ENCODE results near the gene IL36RN. TPM values are rescaled to one million over a fixed set of nuclear protein-coding genes. Genes with fewer than 3 reads are reported as not detected.

The IL36RN gene
- total RNA-seq, 1 donor: not detected

DNA sequence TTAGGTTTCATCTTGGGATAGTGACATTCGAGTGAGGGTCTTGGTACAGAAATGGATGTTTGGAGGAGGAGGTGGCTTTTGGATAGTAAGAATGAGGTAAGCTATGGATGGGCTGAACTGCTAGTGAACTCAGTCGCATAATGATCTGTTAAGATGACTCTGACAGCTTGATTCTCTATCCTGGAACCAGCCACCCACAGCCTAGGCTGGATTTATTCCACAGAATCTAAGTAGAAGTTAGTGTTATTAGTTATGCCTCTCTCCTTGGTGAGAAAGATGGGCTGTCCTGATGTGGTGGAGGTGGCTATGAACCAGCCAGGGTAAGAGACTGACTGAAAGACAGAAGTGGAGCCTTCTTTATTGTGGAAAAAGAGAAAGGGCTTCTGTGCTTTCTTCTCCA, 31.3 kb upstream of the IL36RN start:
- H3K4me3 ChIP-seq (ENCODE audit: low read depth, low read length): no peak overlapping the region
- DNase-seq (ENCODE audit: low read depth): no peak
- TF ChIP-seq, protein P1, sequence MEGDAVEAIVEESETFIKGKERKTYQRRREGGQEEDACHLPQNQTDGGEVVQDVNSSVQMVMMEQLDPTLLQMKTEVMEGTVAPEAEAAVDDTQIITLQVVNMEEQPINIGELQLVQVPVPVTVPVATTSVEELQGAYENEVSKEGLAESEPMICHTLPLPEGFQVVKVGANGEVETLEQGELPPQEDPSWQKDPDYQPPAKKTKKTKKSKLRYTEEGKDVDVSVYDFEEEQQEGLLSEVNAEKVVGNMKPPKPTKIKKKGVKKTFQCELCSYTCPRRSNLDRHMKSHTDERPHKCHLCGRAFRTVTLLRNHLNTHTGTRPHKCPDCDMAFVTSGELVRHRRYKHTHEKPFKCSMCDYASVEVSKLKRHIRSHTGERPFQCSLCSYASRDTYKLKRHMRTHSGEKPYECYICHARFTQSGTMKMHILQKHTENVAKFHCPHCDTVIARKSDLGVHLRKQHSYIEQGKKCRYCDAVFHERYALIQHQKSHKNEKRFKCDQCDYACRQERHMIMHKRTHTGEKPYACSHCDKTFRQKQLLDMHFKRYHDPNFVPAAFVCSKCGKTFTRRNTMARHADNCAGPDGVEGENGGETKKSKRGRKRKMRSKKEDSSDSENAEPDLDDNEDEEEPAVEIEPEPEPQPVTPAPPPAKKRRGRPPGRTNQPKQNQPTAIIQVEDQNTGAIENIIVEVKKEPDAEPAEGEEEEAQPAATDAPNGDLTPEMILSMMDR (IDR thresholded peaks at IDR 0.05; ENCODE audit: insufficient read depth, low read depth, low read length): no peak

DNA sequence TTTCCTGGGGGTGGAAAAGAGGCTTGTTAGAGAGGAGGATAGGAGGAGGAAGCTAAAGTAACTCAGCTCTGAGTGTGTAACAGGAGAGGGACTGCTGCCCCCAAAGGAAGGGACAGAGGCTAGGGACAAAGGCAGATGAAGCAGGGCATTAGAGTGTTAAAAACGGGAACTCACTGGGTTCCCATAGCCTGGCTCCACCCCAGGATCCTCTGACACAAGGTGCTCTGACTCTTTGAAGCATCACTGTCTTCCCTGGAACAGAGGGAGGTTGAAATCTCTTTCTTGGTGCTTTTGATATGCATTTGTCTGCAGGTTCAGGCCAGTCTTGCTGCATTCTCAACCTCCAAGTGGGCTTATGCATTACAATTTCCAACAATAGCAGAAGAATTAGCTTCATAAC, 30.9 kb upstream of the IL36RN start:
- no peak overlapping the region for H3K4me3 ChIP-seq (ENCODE audit: low read depth, low read length)
- TF ChIP-seq, protein P1 (IDR thresholded peaks at IDR 0.05; ENCODE audit: insufficient read depth, low read depth, low read length): no peak
- DNase-seq (ENCODE audit: low read depth): no peak

DNA sequence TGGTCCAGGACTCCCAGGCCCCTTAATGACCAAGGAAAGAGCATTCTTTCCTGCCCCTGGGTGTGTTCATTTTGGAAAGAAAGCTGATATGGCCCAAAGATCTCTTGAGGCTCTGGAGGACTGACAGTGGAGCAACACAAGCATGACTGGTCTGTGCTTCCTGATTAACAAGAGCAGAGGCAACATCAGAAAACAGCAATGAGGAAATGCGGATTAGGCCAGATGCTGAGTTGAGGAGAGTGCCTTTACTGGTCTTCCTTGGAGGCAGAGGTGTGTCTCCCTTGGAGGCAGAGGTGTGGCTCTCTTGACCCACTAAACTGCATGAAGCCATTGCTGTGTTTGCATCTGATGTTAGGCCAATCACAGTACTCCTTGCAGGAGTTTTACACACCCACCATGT, 26.3 kb upstream of the IL36RN start:
- TF ChIP-seq, protein P1 (IDR thresholded peaks at IDR 0.05; ENCODE audit: insufficient read depth, low read depth, low read length): no peak
- DNase-seq (ENCODE audit: low read depth): no peak
- no peak overlapping the region for H3K4me3 ChIP-seq (ENCODE audit: low read depth, low read length)

DNA sequence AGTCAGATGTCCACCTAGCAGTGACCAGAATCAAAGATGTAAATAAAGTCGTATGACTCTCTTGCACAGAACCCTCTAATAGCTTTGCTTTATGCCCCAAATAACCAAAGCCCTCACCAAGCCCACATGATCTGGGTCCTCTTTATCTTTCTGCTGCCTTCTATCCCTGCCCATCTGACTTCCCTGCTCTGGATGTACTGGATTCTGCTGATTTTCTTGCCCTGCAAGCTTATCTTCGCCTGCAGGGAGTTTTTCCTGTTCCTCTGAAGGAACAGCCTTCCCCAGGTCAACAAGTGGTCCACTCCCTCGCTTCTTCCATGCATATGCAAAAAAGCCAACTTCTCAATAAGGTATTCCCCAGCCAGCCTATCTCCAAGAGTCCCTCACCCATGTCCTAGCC, 25.0 kb upstream of the IL36RN start:
- TF ChIP-seq, protein P1 (IDR thresholded peaks at IDR 0.05; ENCODE audit: insufficient read depth, low read depth, low read length): no peak
- no peak for DNase-seq (ENCODE audit: low read depth)
- no peak overlapping the region for H3K4me3 ChIP-seq (ENCODE audit: low read depth, low read length)

DNA sequence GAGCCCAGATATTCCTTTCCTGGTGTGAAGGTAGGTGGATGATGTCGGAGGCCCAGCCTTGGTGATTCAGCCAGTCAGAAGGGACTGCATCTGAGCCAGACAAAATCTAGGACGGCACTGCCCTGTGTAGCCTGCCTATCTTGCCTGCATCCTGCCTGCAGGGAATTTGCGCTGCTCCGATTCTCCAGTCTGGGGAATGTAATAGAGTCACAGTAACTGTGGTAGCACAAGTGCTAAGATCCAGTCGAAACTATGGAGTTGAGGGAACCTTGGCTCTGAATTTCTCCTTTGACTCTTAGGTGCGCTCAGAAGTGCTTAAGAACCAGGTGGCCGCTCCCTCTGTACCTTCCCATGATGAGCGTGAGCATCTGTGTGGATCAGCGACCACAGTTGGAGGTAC, 22.2 kb upstream of the IL36RN start:
- TF ChIP-seq, protein P1 (IDR thresholded peaks at IDR 0.05; ENCODE audit: insufficient read depth, low read depth, low read length): no peak
- no peak for DNase-seq (ENCODE audit: low read depth)

DNA sequence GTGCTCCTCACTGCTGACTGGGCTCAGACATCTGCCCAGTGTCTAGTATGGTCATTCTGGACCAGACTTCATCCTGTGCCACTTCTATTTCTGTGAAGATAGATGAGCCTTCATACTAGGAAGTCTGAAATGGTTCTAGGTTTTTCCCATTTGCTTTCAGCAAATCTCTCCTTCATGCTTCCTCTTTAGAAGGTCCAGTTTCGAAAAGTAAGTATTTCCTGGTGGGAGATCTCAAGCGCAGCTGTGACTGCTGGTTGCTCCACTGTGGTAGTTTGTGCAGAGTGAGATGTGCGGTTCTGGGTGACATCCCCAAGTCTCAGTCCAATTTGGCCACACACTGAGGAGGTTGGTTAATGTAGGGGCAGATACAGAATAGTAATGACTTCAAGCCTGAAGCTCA, 20.7 kb upstream of the IL36RN start:
- no peak for DNase-seq (ENCODE audit: low read depth)
- no peak overlapping the region for H3K4me3 ChIP-seq (ENCODE audit: low read depth, low read length)
- TF ChIP-seq, protein P1 (IDR thresholded peaks at IDR 0.05; ENCODE audit: insufficient read depth, low read depth, low read length): no peak

More for the DNA sequence above, 22.2 kb upstream of the IL36RN start:
- no peak overlapping the region for H3K4me3 ChIP-seq (ENCODE audit: low read depth, low read length)

DNA sequence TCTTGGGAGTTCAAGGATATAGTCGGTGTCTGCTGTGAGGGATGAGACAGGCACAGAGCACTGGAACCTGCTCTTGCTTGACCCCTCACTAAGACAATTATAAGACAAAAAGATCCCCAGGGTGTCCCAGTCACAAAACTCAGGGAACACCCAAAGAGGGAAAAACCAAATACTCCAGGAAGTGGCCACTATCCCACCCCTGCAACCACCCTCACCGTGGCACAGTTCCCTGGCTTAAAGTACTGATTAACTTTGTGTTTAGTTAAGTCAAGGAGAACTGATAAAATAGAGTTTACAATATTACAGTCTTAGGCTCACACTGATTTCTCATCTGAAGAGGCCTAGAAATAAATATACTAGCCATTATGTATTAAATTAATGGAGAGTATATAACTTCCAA, 19.8 kb upstream of the IL36RN start:
- no peak for DNase-seq (ENCODE audit: low read depth)
- TF ChIP-seq, protein P1 (IDR thresholded peaks at IDR 0.05; ENCODE audit: insufficient read depth, low read depth, low read length): no peak
- H3K4me3 ChIP-seq (ENCODE audit: low read depth, low read length): no peak overlapping the region

All from fibroblast of villous mesenchyme (primary cell).